ENCODE data around the gene ZBTB38.

DNA sequence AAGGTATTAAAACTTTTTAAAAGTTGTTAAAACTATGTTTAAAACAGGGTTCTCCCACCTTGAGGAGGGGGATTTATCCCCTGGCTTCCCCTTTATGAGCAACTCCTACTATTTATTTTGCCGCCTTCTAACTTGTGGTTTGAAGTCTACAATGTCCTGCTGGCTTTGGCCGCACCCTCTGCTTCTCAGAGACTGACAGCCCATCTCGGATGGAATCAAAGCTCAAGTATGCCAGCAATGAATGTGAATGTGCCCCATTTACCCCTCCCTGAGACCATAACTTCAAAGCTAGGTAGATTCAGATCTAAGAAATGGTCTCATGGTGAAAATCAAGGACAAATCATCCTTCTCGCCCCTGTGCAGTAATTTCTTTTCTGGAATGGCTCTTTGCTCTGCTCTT lies 10.3 kb downstream of the ZBTB38 start:
- TF ChIP-seq, protein P1, sequence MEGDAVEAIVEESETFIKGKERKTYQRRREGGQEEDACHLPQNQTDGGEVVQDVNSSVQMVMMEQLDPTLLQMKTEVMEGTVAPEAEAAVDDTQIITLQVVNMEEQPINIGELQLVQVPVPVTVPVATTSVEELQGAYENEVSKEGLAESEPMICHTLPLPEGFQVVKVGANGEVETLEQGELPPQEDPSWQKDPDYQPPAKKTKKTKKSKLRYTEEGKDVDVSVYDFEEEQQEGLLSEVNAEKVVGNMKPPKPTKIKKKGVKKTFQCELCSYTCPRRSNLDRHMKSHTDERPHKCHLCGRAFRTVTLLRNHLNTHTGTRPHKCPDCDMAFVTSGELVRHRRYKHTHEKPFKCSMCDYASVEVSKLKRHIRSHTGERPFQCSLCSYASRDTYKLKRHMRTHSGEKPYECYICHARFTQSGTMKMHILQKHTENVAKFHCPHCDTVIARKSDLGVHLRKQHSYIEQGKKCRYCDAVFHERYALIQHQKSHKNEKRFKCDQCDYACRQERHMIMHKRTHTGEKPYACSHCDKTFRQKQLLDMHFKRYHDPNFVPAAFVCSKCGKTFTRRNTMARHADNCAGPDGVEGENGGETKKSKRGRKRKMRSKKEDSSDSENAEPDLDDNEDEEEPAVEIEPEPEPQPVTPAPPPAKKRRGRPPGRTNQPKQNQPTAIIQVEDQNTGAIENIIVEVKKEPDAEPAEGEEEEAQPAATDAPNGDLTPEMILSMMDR (IDR thresholded peaks at IDR 0.05), result no peak
- TF ChIP-seq POLR2A (IDR thresholded peaks at IDR 0.05), result no peak
- TF ChIP-seq POLR2AphosphoS5 (IDR thresholded peaks at IDR 0.05), result no peak

All from breast epithelium (tissue), 3 donors.